Measurements from ENCODE around the gene TMEM72.

The TMEM72 gene

DNA sequence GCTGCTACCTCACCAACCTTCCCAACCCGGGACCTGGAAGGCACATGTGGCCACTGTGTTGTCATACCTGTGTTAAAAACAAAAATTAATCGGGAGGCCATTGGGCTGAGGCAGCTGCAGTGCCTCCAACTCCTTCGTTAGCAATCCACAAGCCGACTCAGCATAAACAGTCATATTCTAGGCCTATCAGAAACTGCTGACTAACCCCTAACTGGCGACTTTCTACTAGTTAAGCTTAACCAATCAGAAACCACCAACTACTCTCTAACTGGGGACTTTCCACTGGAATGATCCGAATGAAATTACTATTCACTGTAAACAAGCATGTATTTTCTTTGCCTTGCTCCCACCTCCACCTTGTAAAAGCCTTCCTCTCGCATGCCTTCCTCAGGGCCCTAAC is 14.1 kb upstream of the TMEM72 start:
- H3K27me3 Mint-ChIP-seq (ENCODE audit: low read depth): peaks cover 1% of the 10 kb centered on the region
- H3K4me1 Mint-ChIP-seq (ENCODE audit: low read depth): no peaks in the 10 kb centered on the region
- H3K36me3 Mint-ChIP-seq (ENCODE audit: low read depth): no peaks in the 10 kb centered on the region

GRCh38 chr10:44898665-44899064 is 12.5 kb upstream of the TMEM72 start:
- DNase-seq (ENCODE audit: low spot score): no peak
- Mint-ChIP-seq H3K36me3 (ENCODE audit: low read depth) (no peaks in the 10 kb centered on the region), H3K4me3 (no peak overlapping the region), H3K27me3 (ENCODE audit: low read depth) (peaks cover 1% of the 10 kb centered on the region), H3K4me1 (ENCODE audit: low read depth) (no peaks in the 10 kb centered on the region), H3K27ac (no peak overlapping the region), H3K9me3 (no peaks in the 10 kb centered on the region)

More for the DNA sequence above, 14.1 kb upstream of the TMEM72 start:
- no peak for DNase-seq (ENCODE audit: low spot score)
- H3K9me3 Mint-ChIP-seq: no peaks in the 10 kb centered on the region
- no peak overlapping the region for H3K27ac Mint-ChIP-seq
- H3K4me3 Mint-ChIP-seq: no peak overlapping the region

DNA sequence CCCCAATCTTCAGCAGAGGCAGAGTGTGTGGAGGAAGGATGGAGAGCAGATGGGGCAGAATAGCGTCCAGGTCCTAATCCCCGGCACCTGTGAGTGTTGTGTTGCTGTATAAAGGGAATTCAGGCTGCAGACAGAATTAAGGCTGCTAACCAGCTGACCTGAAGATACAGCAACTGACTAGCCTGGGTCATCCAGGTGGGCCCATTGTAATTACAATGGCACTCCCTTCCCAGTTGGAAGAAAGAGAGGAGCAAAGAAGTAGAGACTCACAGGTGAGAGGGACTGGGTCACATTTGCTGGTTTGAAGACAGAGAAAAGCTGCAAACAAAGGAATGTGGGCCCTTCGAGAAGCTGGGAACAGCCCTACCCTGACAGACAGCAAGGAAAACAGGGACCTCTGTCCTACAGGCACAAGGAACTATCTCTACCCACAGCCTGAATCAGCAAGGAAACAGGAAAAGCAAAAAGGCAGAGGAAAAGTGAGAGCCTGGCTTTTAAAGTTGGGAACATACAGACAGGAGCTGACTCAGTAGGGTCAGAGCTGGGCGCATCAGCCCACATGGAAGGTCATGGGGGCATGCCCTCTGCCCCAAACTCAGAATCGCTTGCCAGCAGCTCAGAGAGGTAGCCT is 11.6 kb upstream of the TMEM72 start:
- DNase-seq (ENCODE audit: low spot score): no peak
- H3K9me3 Mint-ChIP-seq: no peaks in the 10 kb centered on the region
- H3K4me1 Mint-ChIP-seq (ENCODE audit: low read depth): no peaks in the 10 kb centered on the region
- no peaks in the 10 kb centered on the region for H3K36me3 Mint-ChIP-seq (ENCODE audit: low read depth)
- H3K27ac Mint-ChIP-seq: no peak overlapping the region
- no peak overlapping the region for H3K4me3 Mint-ChIP-seq
- peaks cover 1% of the 10 kb centered on the region for H3K27me3 Mint-ChIP-seq (ENCODE audit: low read depth)

DNA sequence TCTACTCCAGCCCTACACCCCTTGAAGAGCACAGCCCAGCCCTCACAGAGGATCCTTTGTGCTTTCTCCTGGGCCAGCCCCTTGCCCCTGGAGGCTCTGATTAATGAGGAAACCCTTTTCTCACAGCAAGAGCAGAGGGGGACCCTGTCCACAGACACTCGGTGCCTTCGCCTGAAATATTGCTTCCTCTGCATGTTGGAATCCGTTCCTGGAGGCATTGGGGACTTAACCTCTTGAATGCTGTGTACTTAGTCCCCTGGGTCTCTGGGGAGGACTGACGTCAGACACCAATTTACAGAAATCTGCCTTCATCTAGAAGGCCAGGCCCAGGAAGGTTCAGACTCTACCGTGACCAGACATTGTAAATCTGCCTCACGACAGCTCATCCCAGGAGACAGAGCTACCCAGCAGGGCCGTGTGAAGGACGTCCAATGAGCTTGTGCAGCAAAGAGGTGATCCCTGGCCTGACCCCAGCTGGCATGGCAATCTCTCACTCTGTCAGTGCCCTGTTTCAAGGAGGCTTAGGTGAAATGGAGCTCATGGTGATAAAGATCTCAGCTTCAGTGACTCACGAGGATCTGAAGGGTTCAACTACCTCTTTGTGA is 8.1 kb upstream of the TMEM72 start:
- Mint-ChIP-seq H3K9me3 (no peaks in the 10 kb centered on the region), H3K27me3 (ENCODE audit: low read depth) (peaks cover 1% of the 10 kb centered on the region), H3K4me3 (no peak overlapping the region), H3K4me1 (ENCODE audit: low read depth) (no peaks in the 10 kb centered on the region), H3K27ac (no peak overlapping the region), H3K36me3 (ENCODE audit: low read depth) (no peaks in the 10 kb centered on the region)
- DNase-seq (ENCODE audit: low spot score): no peak

GRCh38 chr10:44906486-44906885 is 4.7 kb upstream of the TMEM72 start:
- Mint-ChIP-seq H3K4me3 (no peak overlapping the region), H3K4me1 (ENCODE audit: low read depth) (no peaks in the 10 kb centered on the region), H3K36me3 (ENCODE audit: low read depth) (no peaks in the 10 kb centered on the region), H3K9me3 (no peaks in the 10 kb centered on the region), H3K27me3 (ENCODE audit: low read depth) (peaks cover 6% of the 10 kb centered on the region), H3K27ac (no peak overlapping the region)
- no peak for DNase-seq (ENCODE audit: low spot score)

DNA sequence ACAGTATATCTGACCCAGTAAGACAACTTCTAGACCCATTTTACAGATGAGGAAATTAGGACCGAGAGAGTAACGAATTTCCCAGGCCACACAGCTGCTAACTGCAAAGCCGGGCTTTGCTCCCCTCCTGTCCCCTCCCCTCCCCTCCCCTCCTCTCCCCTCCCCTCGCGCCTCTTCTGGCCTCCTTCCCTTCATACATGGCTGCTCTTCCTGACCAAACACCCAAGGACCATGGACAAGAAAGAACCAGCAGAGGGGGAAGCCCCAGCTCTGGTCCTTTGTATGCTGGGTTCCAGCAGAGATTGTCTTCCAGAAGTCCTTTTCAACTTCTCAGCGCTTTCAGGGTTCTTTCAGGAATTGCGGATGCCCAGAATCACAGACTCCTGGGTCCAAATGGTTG is 3.6 kb upstream of the TMEM72 start:
- H3K27me3 Mint-ChIP-seq (ENCODE audit: low read depth): peaks cover 5% of the 10 kb centered on the region
- DNase-seq (ENCODE audit: low spot score): no peak
- no peaks in the 10 kb centered on the region for H3K9me3 Mint-ChIP-seq
- H3K36me3 Mint-ChIP-seq (ENCODE audit: low read depth): no peaks in the 10 kb centered on the region
- H3K4me3 Mint-ChIP-seq: no peak overlapping the region
- no peak overlapping the region for H3K27ac Mint-ChIP-seq
- no peaks in the 10 kb centered on the region for H3K4me1 Mint-ChIP-seq (ENCODE audit: low read depth)

- peaks cover 5% of the 10 kb centered on the region for H3K27me3 Mint-ChIP-seq (ENCODE audit: low read depth)
- H3K4me1 Mint-ChIP-seq (ENCODE audit: low read depth): peaks cover 2% of the 10 kb centered on the region
- H3K27ac Mint-ChIP-seq: no peak overlapping the region
- H3K36me3 Mint-ChIP-seq (ENCODE audit: low read depth): no peaks in the 10 kb centered on the region
- no peaks in the 10 kb centered on the region for H3K9me3 Mint-ChIP-seq
- no peak overlapping the region for H3K4me3 Mint-ChIP-seq
- no peak for DNase-seq (ENCODE audit: low spot score)
These were observed 2.9 kb upstream of the TMEM72 start for GRCh38 chr10:44908066-44908749.

GRCh38 chr10:44908936-44909630 is 2.1 kb upstream of the TMEM72 start:
- DNase-seq (ENCODE audit: low spot score): no peak
- H3K36me3 Mint-ChIP-seq (ENCODE audit: low read depth): peaks cover 2% of the 10 kb centered on the region
- H3K4me1 Mint-ChIP-seq (ENCODE audit: low read depth): peaks cover 11% of the 10 kb centered on the region
- no peaks in the 10 kb centered on the region for H3K9me3 Mint-ChIP-seq
- H3K27ac Mint-ChIP-seq: no peak overlapping the region
- peaks cover 5% of the 10 kb centered on the region for H3K27me3 Mint-ChIP-seq (ENCODE audit: low read depth)
- H3K4me3 Mint-ChIP-seq: no peak overlapping the region

GRCh38 chr10:44909910-44910309 is 1.2 kb upstream of the TMEM72 start:
- no peak overlapping the region for H3K4me3 Mint-ChIP-seq
- H3K27ac Mint-ChIP-seq: no peak overlapping the region
- H3K9me3 Mint-ChIP-seq: no peaks in the 10 kb centered on the region
- peaks cover 14% of the 10 kb centered on the region for H3K4me1 Mint-ChIP-seq (ENCODE audit: low read depth)
- no peak for DNase-seq (ENCODE audit: low spot score)
- H3K27me3 Mint-ChIP-seq (ENCODE audit: low read depth): peaks cover 5% of the 10 kb centered on the region
- H3K36me3 Mint-ChIP-seq (ENCODE audit: low read depth): peaks cover 2% of the 10 kb centered on the region

DNA sequence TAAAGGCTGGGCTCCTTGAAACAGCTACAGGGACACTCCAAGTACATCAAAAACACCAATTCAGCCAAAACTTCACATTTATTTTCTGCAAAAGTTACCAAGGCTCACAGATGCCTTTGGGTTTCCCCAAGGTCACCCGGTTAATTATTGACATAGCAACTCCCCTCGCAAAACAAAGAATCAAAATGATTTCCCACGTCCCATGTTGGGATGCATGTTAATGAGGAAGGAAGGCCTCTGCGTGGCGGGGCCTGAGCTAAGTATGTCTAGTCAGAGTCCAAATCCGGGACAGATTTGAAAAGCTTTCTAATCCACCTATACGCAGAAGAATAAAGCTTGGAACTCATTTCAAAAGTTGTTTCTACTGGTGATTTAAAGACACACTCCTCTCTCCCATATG is 535 bp upstream of the TMEM72 start:
- no peak overlapping the region for H3K27ac Mint-ChIP-seq
- H3K36me3 Mint-ChIP-seq (ENCODE audit: low read depth): peaks cover 2% of the 10 kb centered on the region
- no peak overlapping the region for H3K4me3 Mint-ChIP-seq
- H3K4me1 Mint-ChIP-seq (ENCODE audit: low read depth): peaks cover 14% of the 10 kb centered on the region
- no peak for DNase-seq (ENCODE audit: low spot score)
- H3K9me3 Mint-ChIP-seq: no peaks in the 10 kb centered on the region
- peaks cover 5% of the 10 kb centered on the region for H3K27me3 Mint-ChIP-seq (ENCODE audit: low read depth)

- peaks cover 2% of the 10 kb centered on the region for H3K36me3 Mint-ChIP-seq (ENCODE audit: low read depth)
These were observed 814 bp downstream of the TMEM72 start for GRCh38 chr10:44911951-44912350.

DNA sequence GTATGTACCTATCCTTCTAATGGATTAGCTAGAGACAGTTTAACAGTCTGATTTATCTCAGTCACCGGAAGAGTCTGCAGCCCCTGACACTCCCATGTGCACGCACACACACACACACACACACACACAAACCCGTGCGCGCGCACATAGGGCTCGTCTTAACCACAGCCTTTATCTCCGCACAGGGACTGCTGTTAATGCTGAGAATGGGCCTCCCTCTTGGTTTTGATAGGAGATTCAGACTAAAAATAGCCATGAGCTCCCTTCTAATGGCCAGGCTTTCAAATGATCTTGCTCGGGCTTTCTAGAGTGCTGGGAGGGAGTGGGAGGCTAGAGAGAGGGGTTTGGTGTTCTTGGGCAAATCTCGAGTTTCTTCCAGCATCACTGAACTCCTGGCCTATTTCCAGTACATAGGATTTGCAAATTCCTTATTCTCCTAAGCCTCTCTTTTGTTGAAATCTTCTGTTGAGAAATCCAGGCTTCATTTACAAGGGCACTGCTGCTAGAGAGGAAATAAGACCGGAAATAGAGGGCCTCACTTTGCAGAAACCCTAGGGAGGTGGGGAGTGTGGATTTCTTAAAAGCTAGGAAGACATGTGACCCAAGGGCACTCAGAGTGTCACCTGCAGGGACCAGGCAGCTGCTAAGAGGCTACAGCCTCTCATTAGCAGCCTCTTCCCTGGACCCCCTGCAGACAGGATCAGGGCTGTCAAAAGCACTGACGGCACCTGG is 2.4 kb downstream of the TMEM72 start:
- peaks cover 14% of the 10 kb centered on the region for H3K4me1 Mint-ChIP-seq (ENCODE audit: low read depth)
- peaks cover 18% of the 10 kb centered on the region for H3K27me3 Mint-ChIP-seq (ENCODE audit: low read depth)
- H3K4me3 Mint-ChIP-seq: peak overlapping the region; percentile 61
- no peak for DNase-seq (ENCODE audit: low spot score)
- H3K27ac Mint-ChIP-seq: peak overlapping the region; percentile 80
- H3K36me3 Mint-ChIP-seq (ENCODE audit: low read depth): peaks cover 2% of the 10 kb centered on the region
- peaks cover 10% of the 10 kb centered on the region for H3K9me3 Mint-ChIP-seq

More at GRCh38 chr10:44911951-44912350, 814 bp downstream of the TMEM72 start:
- H3K9me3 Mint-ChIP-seq: no peaks in the 10 kb centered on the region
- no peak overlapping the region for H3K27ac Mint-ChIP-seq
- no peak overlapping the region for H3K4me3 Mint-ChIP-seq
- DNase-seq (ENCODE audit: low spot score): no peak
- H3K27me3 Mint-ChIP-seq (ENCODE audit: low read depth): peaks cover 10% of the 10 kb centered on the region
- H3K4me1 Mint-ChIP-seq (ENCODE audit: low read depth): peaks cover 14% of the 10 kb centered on the region

DNA sequence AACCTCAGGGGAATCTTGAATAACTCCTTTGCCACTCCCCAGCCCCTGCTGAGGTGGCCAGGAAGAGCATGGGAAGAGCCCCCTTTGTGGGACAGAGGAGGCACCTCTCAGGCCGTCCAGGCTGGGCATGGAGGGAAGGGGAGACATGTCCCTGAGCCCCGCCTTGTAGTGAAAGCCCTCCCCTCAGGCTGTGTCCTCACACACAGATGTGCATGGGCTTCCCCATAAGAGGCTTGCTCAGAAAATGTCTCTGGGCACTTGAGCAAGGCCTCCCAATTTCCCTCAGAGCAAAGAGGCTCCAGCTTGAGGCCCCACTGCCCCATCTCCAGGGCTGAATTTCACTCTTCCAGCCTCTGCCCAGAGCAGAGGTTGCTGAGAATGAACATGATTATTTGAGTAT is 3.8 kb downstream of the TMEM72 start:
- Mint-ChIP-seq H3K27ac (no peak overlapping the region), H3K4me1 (ENCODE audit: low read depth) (peaks cover 14% of the 10 kb centered on the region), H3K27me3 (ENCODE audit: low read depth) (peaks cover 22% of the 10 kb centered on the region), H3K36me3 (ENCODE audit: low read depth) (peaks cover 2% of the 10 kb centered on the region), H3K9me3 (peaks cover 10% of the 10 kb centered on the region), H3K4me3 (no peak overlapping the region)
- no peak for DNase-seq (ENCODE audit: low spot score)

Measured in T-helper 2 cell treated with Interferon-gamma antibody and Interleukin-4, amounts not matched to agents 5 μg/mL and 100 μg/mL, for 36 hours (primary cell).